K562 (cell line): ENCODE results near the gene TYMP. TPM values are rescaled to one million over a fixed set of nuclear protein-coding genes. Genes with fewer than 3 reads are reported as not detected.

Experiments
- AFF1 ChIP-seq, 2 experiments: fragments of 450-650 bp; IDR thresholded peaks; 2 replicates each; pipeline ENCODE4 v1.6.1; 2018; ENCODE audit warnings: mild to moderate bottlenecking in 2 of 2, low read depth in 1 of 2; ENCODE audit not compliant: partially characterized antibody in 2 of 2
- BHLHE40 ChIP-seq: IDR thresholded peaks from 2 replicates; pipeline ENCODE4 v1.6.1; 2011; ENCODE audit warnings: low read length, improper control_type of control experiment
- EP400 ChIP-seq: fragments of 450-650 bp; IDR thresholded peaks from 2 replicates; pipeline ENCODE4 v1.6.1; 2017; ENCODE audit warnings: antibody characterized with exemption, mild to moderate bottlenecking, moderate library complexity
- HMBOX1 ChIP-seq: sonication (generic); IDR thresholded peaks from 2 replicates; pipeline ENCODE4 v1.6.1; 2016
- L3MBTL2 ChIP-seq: fragments of 450-650 bp; IDR thresholded peaks from 2 replicates; pipeline ENCODE4 v1.6.1; 2016; ENCODE audit warnings: mild to moderate bottlenecking, moderate library complexity
- MAFG ChIP-seq: fragments of 450-650 bp; conservative IDR thresholded peaks from 2 replicates; pipeline ENCODE4 v1.6.1; 2016; ENCODE audit warnings: missing genetic modification characterization, missing compliant biosample characterization
- MAFK ChIP-seq: IDR thresholded peaks from 2 replicates; pipeline ENCODE4 v1.6.1; 2011; ENCODE audit warnings: low read length, improper control_type of control experiment
- MGA ChIP-seq: fragments of 450-650 bp; IDR thresholded peaks from 2 replicates; pipeline ENCODE4 v1.6.1; 2016; ENCODE audit warnings: mild to moderate bottlenecking, moderate library complexity
- POLR2H ChIP-seq: IDR thresholded peaks from 2 replicates; pipeline ENCODE4 v1.6.1; 2016; ENCODE audit warnings: missing genetic modification characterization, low read depth, mild to moderate bottlenecking, control low read depth, missing compliant biosample characterization, moderate library complexity
- ZNF316 ChIP-seq: fragments of 450-650 bp; IDR thresholded peaks from 2 replicates; pipeline ENCODE4 v1.6.1; 2016
- polyA plus RNA-seq, 8 experiments: library from polyadenylated mRNA; depleted of rRNA in 4 of 8; stranded (reverse) in 5 of 8; unstranded in 3 of 8; fragments of >200 nt; fragmentation: Nextera tagmentation in 2 of 8; fragmentation: Illumina TruSeq in 1 of 8; extraction: Ambion mirVana in 2 of 8; extraction: Trizol in 1 of 8; gene quantifications; 2 replicates each; pipeline versions ENCODE4 v1.2.1 to v1.2.3, GENCODE V29; 2011 to 2014; ENCODE audit warnings: inconsistent platforms in 1 of 8, missing spikeins in 1 of 8
- total RNA-seq, 7 experiments: library from RNA; depleted of rRNA in 6 of 7; stranded (reverse); fragments of >200 nt in 6 of 7; fragmentation: Illumina TruSeq in 2 of 7; extraction: Trizol in 2 of 7; gene quantifications; 2 replicates each; pipeline versions ENCODE4 v1.2.1 to v1.2.3, GENCODE V29; 2011 to 2021; ENCODE audit warnings: low replicate concordance in 1 of 7

The TYMP gene
- total and polyA plus RNA-seq, 9 of the 15 experiments (the other 6 are each of a cell fraction or from before 2014, with no cell fraction given) = 0.03 to 4.0 (median 2.4) TPM; not detected in 4

GRCh38 chr22:50533856-50534711 is 4.3 kb upstream of the TYMP start (continued):
- TF ChIP-seq MGA = peak; percentile 30
- peak in 1 of 2 experiments; percentile 38 for TF ChIP-seq AFF1 (IDR thresholded peaks at IDR 0.05; ENCODE audit: low read depth in 1 of 2, partially characterized antibody in 2 of 2)
- peak; percentile 42; the same call in 1 of the 2 replicates for TF ChIP-seq MAFG
- peak; percentile 54; the same call in 1 of the 2 replicates for TF ChIP-seq HMBOX1
- peak; percentile 62; the same call in 1 of the 2 replicates for TF ChIP-seq POLR2H (tag)
- TF ChIP-seq MAFK = peak; percentile 45
- TF ChIP-seq ZNF316 = peak; percentile 73
- 0 out of 2 replicates have a peak, but pooled peaks have one; percentile 18 for TF ChIP-seq EP400
- TF ChIP-seq BHLHE40 = peak; percentile 80
- TF ChIP-seq L3MBTL2 = peak; percentile 61
